HG02588 (cell line): Measurements from ENCODE around the gene CGB1.
"Not testable (repeated sequence)": the region's sequence is repeated elsewhere in the genome, so short reads cannot be mapped to it uniquely, and the experiment has no call there.

Experiments used
- ATAC-seq: cut with Tn5 transposase; IDR thresholded peaks from one replicate; pipeline ENCODE4 v1.9.1; 2021; ENCODE audit warnings: mild to moderate bottlenecking, moderate library complexity; ENCODE audit not compliant: unreplicated experiment

Gene CGB1

GRCh38 chr19:49058562-49058961 is 21.9 kb upstream of the CGB1 start:
- ATAC-seq = no peak

- no peak for ATAC-seq
Measured at GRCh38 chr19:49057636-49058234, 21.0 kb upstream of the CGB1 start, which contains the start of gene CGB7. CGB7 (minus strand) TSS chr19:49057749; CDS start chr19:49055375, 2,374 bp downstream.

- ATAC-seq = not testable (repeated sequence)
Measured at GRCh38 chr19:49056902-49057596, 20.4 kb upstream of the CGB1 start.

GRCh38 chr19:49056101-49056901 is 19.6 kb upstream of the CGB1 start:
- ATAC-seq = peak; percentile 54

GRCh38 chr19:49050376-49051033 is 13.8 kb upstream of the CGB1 start:
- ATAC-seq = not testable (repeated sequence)

GRCh38 chr19:49049834-49050233 is 13.1 kb upstream of the CGB1 start:
- not testable (repeated sequence) for ATAC-seq

GRCh38 chr19:49049011-49049410 is 12.3 kb upstream of the CGB1 start, which contains the start of gene CGB8:
CGB8 (minus strand) TSS chr19:49049111; CDS start chr19:49048739, 372 bp downstream.
- not testable (repeated sequence) for ATAC-seq

GRCh38 chr19:49043548-49043947 is 6.9 kb upstream of the CGB1 start, which contains the start of gene CGB5:
CGB5 (plus strand) TSS chr19:49043848; CDS start chr19:49044210, 362 bp downstream.
- not testable (repeated sequence) for ATAC-seq

GRCh38 chr19:49042666-49043065 is 6.0 kb upstream of the CGB1 start:
- ATAC-seq = not testable (repeated sequence)

GRCh38 chr19:49042177-49042576 is 5.5 kb upstream of the CGB1 start:
- no peak for ATAC-seq

- ATAC-seq = not testable (repeated sequence)
Measured at GRCh38 chr19:49039736-49040135, 3.0 kb upstream of the CGB1 start.

- not testable (repeated sequence) for ATAC-seq
Measured at GRCh38 chr19:49038557-49039276, 2.0 kb upstream of the CGB1 start.

- not testable (repeated sequence) for ATAC-seq
Measured at GRCh38 chr19:49038111-49038510, 1.4 kb upstream of the CGB1 start.

GRCh38 chr19:49031642-49032301 is 4.9 kb downstream of the CGB1 start, which contains the start of gene CGB2:
CGB2 (plus strand) TSS chr19:49031890; CDS start chr19:49032096, 206 bp downstream.
- ATAC-seq = not testable (repeated sequence)

- not testable (repeated sequence) for ATAC-seq
Measured at GRCh38 chr19:49030323-49030722, 6.4 kb downstream of the CGB1 start.

- not testable (repeated sequence) for ATAC-seq
Measured at GRCh38 chr19:49029749-49030148, 6.9 kb downstream of the CGB1 start.

- not testable (repeated sequence) for ATAC-seq
Measured at GRCh38 chr19:49028686-49029085, 8.0 kb downstream of the CGB1 start.

- not testable (repeated sequence) for ATAC-seq
Measured at GRCh38 chr19:49025599-49025998, 11.1 kb downstream of the CGB1 start.

- ATAC-seq = not testable (repeated sequence)
Measured at GRCh38 chr19:49025088-49025487, 11.6 kb downstream of the CGB1 start.
